ENCODE measurements around the gene TOR1A.

DNA sequence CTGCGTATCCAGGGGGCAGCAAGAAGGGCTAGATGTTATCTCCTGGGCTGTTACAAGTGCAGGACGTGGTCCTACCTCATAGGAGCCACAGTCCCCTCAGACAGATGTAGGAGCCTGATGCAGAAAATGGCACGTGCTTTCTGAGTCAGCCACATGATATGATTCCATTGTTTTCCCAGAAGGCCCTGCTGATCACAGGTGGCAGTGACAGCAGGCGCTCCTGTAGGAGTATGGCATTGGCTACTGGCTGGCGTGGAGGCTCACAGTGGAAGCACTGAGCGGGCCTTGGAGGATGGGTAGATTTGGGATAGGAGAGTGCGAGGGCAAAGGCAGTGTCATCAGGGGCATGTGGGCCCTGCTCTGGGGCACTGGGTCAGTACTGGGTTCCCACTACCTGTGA lies 33.3 kb upstream of the TOR1A start:
- TF ChIP-seq, protein P1, sequence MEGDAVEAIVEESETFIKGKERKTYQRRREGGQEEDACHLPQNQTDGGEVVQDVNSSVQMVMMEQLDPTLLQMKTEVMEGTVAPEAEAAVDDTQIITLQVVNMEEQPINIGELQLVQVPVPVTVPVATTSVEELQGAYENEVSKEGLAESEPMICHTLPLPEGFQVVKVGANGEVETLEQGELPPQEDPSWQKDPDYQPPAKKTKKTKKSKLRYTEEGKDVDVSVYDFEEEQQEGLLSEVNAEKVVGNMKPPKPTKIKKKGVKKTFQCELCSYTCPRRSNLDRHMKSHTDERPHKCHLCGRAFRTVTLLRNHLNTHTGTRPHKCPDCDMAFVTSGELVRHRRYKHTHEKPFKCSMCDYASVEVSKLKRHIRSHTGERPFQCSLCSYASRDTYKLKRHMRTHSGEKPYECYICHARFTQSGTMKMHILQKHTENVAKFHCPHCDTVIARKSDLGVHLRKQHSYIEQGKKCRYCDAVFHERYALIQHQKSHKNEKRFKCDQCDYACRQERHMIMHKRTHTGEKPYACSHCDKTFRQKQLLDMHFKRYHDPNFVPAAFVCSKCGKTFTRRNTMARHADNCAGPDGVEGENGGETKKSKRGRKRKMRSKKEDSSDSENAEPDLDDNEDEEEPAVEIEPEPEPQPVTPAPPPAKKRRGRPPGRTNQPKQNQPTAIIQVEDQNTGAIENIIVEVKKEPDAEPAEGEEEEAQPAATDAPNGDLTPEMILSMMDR (conservative IDR thresholded peaks at IDR 0.05): no peak
- no peak for TF ChIP-seq ZFX (IDR thresholded peaks at IDR 0.05)

Data from C4-2B (cell line).